GM23338 (cell line): Measurements from ENCODE around the gene SERGEF.

Experiments
- CREB1 ChIP-seq: fragments of 250-450 bp; sonication (Bioruptor Pico); IDR thresholded peaks from 2 replicates; pipeline ENCODE4 v1.5.0; 2020; ENCODE audit warnings: low read depth, mild to moderate bottlenecking, moderate library complexity
- EZH2 ChIP-seq: fragments of 200-600 bp; sonication (generic); IDR thresholded peaks from one replicate; pipeline ENCODE4 v1.8.0; 2017; ENCODE audit warnings: antibody characterized with exemption, mild to moderate bottlenecking, low read depth; ENCODE audit not compliant: unreplicated experiment
- EZH2phosphoT487 ChIP-seq: fragments of 200-600 bp; sonication (generic); IDR thresholded peaks from one replicate; pipeline ENCODE4 v1.8.1; 2018; ENCODE audit warnings: antibody characterized with exemption; ENCODE audit not compliant: unreplicated experiment
- JUNB ChIP-seq: IDR thresholded peaks from one replicate; pipeline ENCODE4 v1.6.1; 2016; ENCODE audit warnings: antibody characterized with exemption; ENCODE audit not compliant: unreplicated experiment
- POLR2AphosphoS5 ChIP-seq: IDR thresholded peaks from 2 replicates; pipeline ENCODE4 v1.6.1; 2016; ENCODE audit warnings: antibody characterized with exemption, low read depth
- ZNF331 ChIP-seq: fragments of 250-450 bp; sonication (Bioruptor Pico); IDR thresholded peaks from 2 replicates; pipeline ENCODE4 v1.5.0; 2020; ENCODE audit warnings: low read depth, mild to moderate bottlenecking, moderate library complexity
- TF ChIP-seq, protein P1 (sequence below), 2 experiments: fragments of 200-600 bp in 1 of 2; sonication (generic) in 1 of 2; conservative IDR thresholded peaks; 2 replicates each; pipeline versions ENCODE4 v1.5.1 to v1.6.1; 2016 to 2017; ENCODE audit warnings: antibody characterized with exemption in 2 of 2, low read depth in 2 of 2, mild to moderate bottlenecking in 2 of 2, moderate library complexity in 1 of 2
- TF ChIP-seq, protein P2 (sequence below): IDR thresholded peaks from one replicate; pipeline ENCODE4 v1.6.1; 2018; ENCODE audit warnings: antibody characterized with exemption; ENCODE audit not compliant: unreplicated experiment
- TF ChIP-seq, protein P3 (sequence below): IDR thresholded peaks from 2 replicates; pipeline ENCODE4 v1.6.1; 2016; ENCODE audit warnings: antibody characterized with exemption

DNA sequence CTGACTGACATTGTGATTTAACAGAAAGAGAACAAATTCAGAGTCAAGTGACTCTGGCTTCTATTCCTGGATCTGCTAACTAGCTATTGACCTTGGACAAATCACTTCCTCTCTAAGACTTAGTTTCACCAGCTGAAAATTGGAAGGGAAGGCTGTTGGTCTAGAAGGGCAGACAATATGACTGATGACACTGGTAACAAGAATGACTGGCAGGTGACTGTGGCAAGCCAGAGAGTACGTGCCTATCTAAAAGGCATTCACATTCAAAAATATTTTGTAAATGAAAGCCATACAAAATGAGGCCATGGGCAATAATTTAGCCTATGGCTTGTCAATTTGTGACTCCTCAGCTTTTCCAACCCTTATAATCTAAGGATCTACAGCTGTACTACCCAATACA lies 23.5 kb downstream of the SERGEF start:
- TF ChIP-seq, protein P1, sequence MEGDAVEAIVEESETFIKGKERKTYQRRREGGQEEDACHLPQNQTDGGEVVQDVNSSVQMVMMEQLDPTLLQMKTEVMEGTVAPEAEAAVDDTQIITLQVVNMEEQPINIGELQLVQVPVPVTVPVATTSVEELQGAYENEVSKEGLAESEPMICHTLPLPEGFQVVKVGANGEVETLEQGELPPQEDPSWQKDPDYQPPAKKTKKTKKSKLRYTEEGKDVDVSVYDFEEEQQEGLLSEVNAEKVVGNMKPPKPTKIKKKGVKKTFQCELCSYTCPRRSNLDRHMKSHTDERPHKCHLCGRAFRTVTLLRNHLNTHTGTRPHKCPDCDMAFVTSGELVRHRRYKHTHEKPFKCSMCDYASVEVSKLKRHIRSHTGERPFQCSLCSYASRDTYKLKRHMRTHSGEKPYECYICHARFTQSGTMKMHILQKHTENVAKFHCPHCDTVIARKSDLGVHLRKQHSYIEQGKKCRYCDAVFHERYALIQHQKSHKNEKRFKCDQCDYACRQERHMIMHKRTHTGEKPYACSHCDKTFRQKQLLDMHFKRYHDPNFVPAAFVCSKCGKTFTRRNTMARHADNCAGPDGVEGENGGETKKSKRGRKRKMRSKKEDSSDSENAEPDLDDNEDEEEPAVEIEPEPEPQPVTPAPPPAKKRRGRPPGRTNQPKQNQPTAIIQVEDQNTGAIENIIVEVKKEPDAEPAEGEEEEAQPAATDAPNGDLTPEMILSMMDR (conservative IDR thresholded peaks at IDR 0.05; ENCODE audit: low read depth in 2 of 2), result no peak
- TF ChIP-seq, protein P2, sequence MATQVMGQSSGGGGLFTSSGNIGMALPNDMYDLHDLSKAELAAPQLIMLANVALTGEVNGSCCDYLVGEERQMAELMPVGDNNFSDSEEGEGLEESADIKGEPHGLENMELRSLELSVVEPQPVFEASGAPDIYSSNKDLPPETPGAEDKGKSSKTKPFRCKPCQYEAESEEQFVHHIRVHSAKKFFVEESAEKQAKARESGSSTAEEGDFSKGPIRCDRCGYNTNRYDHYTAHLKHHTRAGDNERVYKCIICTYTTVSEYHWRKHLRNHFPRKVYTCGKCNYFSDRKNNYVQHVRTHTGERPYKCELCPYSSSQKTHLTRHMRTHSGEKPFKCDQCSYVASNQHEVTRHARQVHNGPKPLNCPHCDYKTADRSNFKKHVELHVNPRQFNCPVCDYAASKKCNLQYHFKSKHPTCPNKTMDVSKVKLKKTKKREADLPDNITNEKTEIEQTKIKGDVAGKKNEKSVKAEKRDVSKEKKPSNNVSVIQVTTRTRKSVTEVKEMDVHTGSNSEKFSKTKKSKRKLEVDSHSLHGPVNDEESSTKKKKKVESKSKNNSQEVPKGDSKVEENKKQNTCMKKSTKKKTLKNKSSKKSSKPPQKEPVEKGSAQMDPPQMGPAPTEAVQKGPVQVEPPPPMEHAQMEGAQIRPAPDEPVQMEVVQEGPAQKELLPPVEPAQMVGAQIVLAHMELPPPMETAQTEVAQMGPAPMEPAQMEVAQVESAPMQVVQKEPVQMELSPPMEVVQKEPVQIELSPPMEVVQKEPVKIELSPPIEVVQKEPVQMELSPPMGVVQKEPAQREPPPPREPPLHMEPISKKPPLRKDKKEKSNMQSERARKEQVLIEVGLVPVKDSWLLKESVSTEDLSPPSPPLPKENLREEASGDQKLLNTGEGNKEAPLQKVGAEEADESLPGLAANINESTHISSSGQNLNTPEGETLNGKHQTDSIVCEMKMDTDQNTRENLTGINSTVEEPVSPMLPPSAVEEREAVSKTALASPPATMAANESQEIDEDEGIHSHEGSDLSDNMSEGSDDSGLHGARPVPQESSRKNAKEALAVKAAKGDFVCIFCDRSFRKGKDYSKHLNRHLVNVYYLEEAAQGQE, result no peak
- TF ChIP-seq EZH2phosphoT487 (no peak), POLR2AphosphoS5 (no peak), EZH2 (no peak), JUNB (no peak), ZNF331 (no peak), CREB1 (no peak)
- TF ChIP-seq, protein P3, sequence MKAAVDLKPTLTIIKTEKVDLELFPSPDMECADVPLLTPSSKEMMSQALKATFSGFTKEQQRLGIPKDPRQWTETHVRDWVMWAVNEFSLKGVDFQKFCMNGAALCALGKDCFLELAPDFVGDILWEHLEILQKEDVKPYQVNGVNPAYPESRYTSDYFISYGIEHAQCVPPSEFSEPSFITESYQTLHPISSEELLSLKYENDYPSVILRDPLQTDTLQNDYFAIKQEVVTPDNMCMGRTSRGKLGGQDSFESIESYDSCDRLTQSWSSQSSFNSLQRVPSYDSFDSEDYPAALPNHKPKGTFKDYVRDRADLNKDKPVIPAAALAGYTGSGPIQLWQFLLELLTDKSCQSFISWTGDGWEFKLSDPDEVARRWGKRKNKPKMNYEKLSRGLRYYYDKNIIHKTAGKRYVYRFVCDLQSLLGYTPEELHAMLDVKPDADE, result no peak
